ENCODE results near the gene ZNF280C.
A peak's percentile ranks its signal among the peaks of the same experiment; 100 is the strongest.
"Not testable (repeated sequence)": the region's sequence is repeated elsewhere in the genome, so short reads cannot be mapped to it uniquely, and the experiment has no call there.

The ZNF280C gene

GRCh38 chrX:130285069-130285620, 16.4 kb upstream of the ZNF280C start:
- Mint-ChIP-seq H3K27me3 (no peaks in the 10 kb centered on the region), H3K4me3 (no peak overlapping the region), H3K36me3 (ENCODE audit: insufficient read depth) (no peaks in the 10 kb centered on the region), H3K4me1 (no peaks in the 10 kb centered on the region), H3K9me3 (no peaks in the 10 kb centered on the region), H3K27ac (ENCODE audit: low read depth) (no peak overlapping the region)
- DNase-seq (ENCODE audit: low spot score in 2 of 2) = no peak
- ATAC-seq (replicated peaks; ENCODE audit: extremely low read depth, poor library complexity, severe bottlenecking) = no peak

- ATAC-seq (replicated peaks; ENCODE audit: extremely low read depth, poor library complexity, severe bottlenecking) (no peak), DNase-seq (ENCODE audit: low spot score in 2 of 2) (no peak)
- Mint-ChIP-seq H3K27ac (ENCODE audit: low read depth) (no peak overlapping the region), H3K4me1 (no peaks in the 10 kb centered on the region), H3K9me3 (no peaks in the 10 kb centered on the region), H3K36me3 (ENCODE audit: insufficient read depth) (no peaks in the 10 kb centered on the region), H3K4me3 (no peak overlapping the region), H3K27me3 (no peaks in the 10 kb centered on the region)
These were observed 13.5 kb upstream of the ZNF280C start for GRCh38 chrX:130282151-130282550.

- Mint-ChIP-seq H3K27me3 (no peaks in the 10 kb centered on the region), H3K36me3 (ENCODE audit: insufficient read depth) (no peaks in the 10 kb centered on the region), H3K4me1 (no peaks in the 10 kb centered on the region), H3K9me3 (no peaks in the 10 kb centered on the region), H3K27ac (ENCODE audit: low read depth) (no peak overlapping the region), H3K4me3 (no peak overlapping the region)
- no peak for DNase-seq (ENCODE audit: low spot score in 2 of 2)
- ATAC-seq (replicated peaks; ENCODE audit: extremely low read depth, poor library complexity, severe bottlenecking) = no peak
These were observed 12.2 kb upstream of the ZNF280C start for GRCh38 chrX:130280901-130281300.

- H3K27ac Mint-ChIP-seq (ENCODE audit: low read depth); H3K36me3 Mint-ChIP-seq (ENCODE audit: insufficient read depth); H3K27me3 Mint-ChIP-seq; ATAC-seq (replicated peaks; ENCODE audit: extremely low read depth, poor library complexity, severe bottlenecking); DNase-seq (ENCODE audit: low spot score in 2 of 2); H3K4me3 Mint-ChIP-seq; H3K4me1 Mint-ChIP-seq; H3K9me3 Mint-ChIP-seq: not testable (repeated sequence)
These were observed 3.6 kb upstream of the ZNF280C start for GRCh38 chrX:130272253-130272652.

- H3K4me1 Mint-ChIP-seq; H3K36me3 Mint-ChIP-seq (ENCODE audit: insufficient read depth); ATAC-seq (replicated peaks; ENCODE audit: extremely low read depth, poor library complexity, severe bottlenecking); H3K27ac Mint-ChIP-seq (ENCODE audit: low read depth); DNase-seq (ENCODE audit: low spot score in 2 of 2); H3K9me3 Mint-ChIP-seq; H3K27me3 Mint-ChIP-seq; H3K4me3 Mint-ChIP-seq: not testable (repeated sequence)
These were observed 692 bp upstream of the ZNF280C start for GRCh38 chrX:130269391-130269790.

- no peak for DNase-seq (ENCODE audit: low spot score in 2 of 2)
- no peak for ATAC-seq (replicated peaks; ENCODE audit: extremely low read depth, poor library complexity, severe bottlenecking)
- H3K27me3 Mint-ChIP-seq = no peaks in the 10 kb centered on the region
- peaks cover 7% of the 10 kb centered on the region for H3K36me3 Mint-ChIP-seq (ENCODE audit: insufficient read depth)
- peak overlapping the region; percentile 84 for H3K4me3 Mint-ChIP-seq
- peak overlapping the region; percentile 89 for H3K27ac Mint-ChIP-seq (ENCODE audit: low read depth)
- H3K4me1 Mint-ChIP-seq = no peaks in the 10 kb centered on the region
- H3K9me3 Mint-ChIP-seq = no peaks in the 10 kb centered on the region
These were observed 697 bp downstream of the ZNF280C start for GRCh38 chrX:130267956-130268448.

- Mint-ChIP-seq H3K4me1 (no peaks in the 10 kb centered on the region), H3K36me3 (ENCODE audit: insufficient read depth) (peaks cover 7% of the 10 kb centered on the region), H3K27ac (ENCODE audit: low read depth) (no peak overlapping the region), H3K27me3 (no peaks in the 10 kb centered on the region), H3K9me3 (no peaks in the 10 kb centered on the region), H3K4me3 (no peak overlapping the region)
- no peak for ATAC-seq (replicated peaks; ENCODE audit: extremely low read depth, poor library complexity, severe bottlenecking)
- no peak for DNase-seq (ENCODE audit: low spot score in 2 of 2)
These were observed 4.1 kb downstream of the ZNF280C start for GRCh38 chrX:130264573-130264972.

GRCh38 chrX:130263016-130263415, 5.7 kb downstream of the ZNF280C start:
- Mint-ChIP-seq H3K27ac (ENCODE audit: low read depth) (no peak overlapping the region), H3K9me3 (no peaks in the 10 kb centered on the region), H3K27me3 (no peaks in the 10 kb centered on the region), H3K4me3 (no peak overlapping the region), H3K4me1 (no peaks in the 10 kb centered on the region), H3K36me3 (ENCODE audit: insufficient read depth) (peaks cover 2% of the 10 kb centered on the region)
- no peak for DNase-seq (ENCODE audit: low spot score in 2 of 2)
- no peak for ATAC-seq (replicated peaks; ENCODE audit: extremely low read depth, poor library complexity, severe bottlenecking)

GRCh38 chrX:130262231-130262630, 6.5 kb downstream of the ZNF280C start:
- Mint-ChIP-seq H3K9me3 (no peaks in the 10 kb centered on the region), H3K36me3 (ENCODE audit: insufficient read depth) (no peaks in the 10 kb centered on the region), H3K27ac (ENCODE audit: low read depth) (no peak overlapping the region), H3K4me1 (no peaks in the 10 kb centered on the region), H3K27me3 (no peaks in the 10 kb centered on the region), H3K4me3 (no peak overlapping the region)
- no peak for ATAC-seq (replicated peaks; ENCODE audit: extremely low read depth, poor library complexity, severe bottlenecking)
- DNase-seq (ENCODE audit: low spot score in 2 of 2) = no peak

- Mint-ChIP-seq H3K4me1 (no peaks in the 10 kb centered on the region), H3K4me3 (no peak overlapping the region), H3K9me3 (no peaks in the 10 kb centered on the region), H3K36me3 (ENCODE audit: insufficient read depth) (no peaks in the 10 kb centered on the region), H3K27ac (ENCODE audit: low read depth) (no peak overlapping the region), H3K27me3 (no peaks in the 10 kb centered on the region)
- ATAC-seq (replicated peaks; ENCODE audit: extremely low read depth, poor library complexity, severe bottlenecking) = no peak
- no peak for DNase-seq (ENCODE audit: low spot score in 2 of 2)
These were observed 7.3 kb downstream of the ZNF280C start for GRCh38 chrX:130261296-130261893.

GRCh38 chrX:130260316-130260715, 8.4 kb downstream of the ZNF280C start:
- no peaks in the 10 kb centered on the region for H3K4me1 Mint-ChIP-seq
- no peak overlapping the region for H3K4me3 Mint-ChIP-seq
- ATAC-seq (replicated peaks; ENCODE audit: extremely low read depth, poor library complexity, severe bottlenecking) (no peak), DNase-seq (ENCODE audit: low spot score in 2 of 2) (no peak)
- no peaks in the 10 kb centered on the region for H3K27me3 Mint-ChIP-seq
- H3K9me3 Mint-ChIP-seq = no peaks in the 10 kb centered on the region
- no peaks in the 10 kb centered on the region for H3K36me3 Mint-ChIP-seq (ENCODE audit: insufficient read depth)
- H3K27ac Mint-ChIP-seq (ENCODE audit: low read depth) = no peak overlapping the region

- no peak overlapping the region for H3K27ac Mint-ChIP-seq (ENCODE audit: low read depth)
- H3K27me3 Mint-ChIP-seq = no peaks in the 10 kb centered on the region
- H3K4me1 Mint-ChIP-seq = peaks cover 23% of the 10 kb centered on the region
- no peak overlapping the region for H3K4me3 Mint-ChIP-seq
- peaks cover 2% of the 10 kb centered on the region for H3K36me3 Mint-ChIP-seq (ENCODE audit: insufficient read depth)
- no peak for ATAC-seq (replicated peaks; ENCODE audit: extremely low read depth, poor library complexity, severe bottlenecking)
- DNase-seq (ENCODE audit: low spot score in 2 of 2) = no peak
- no peaks in the 10 kb centered on the region for H3K9me3 Mint-ChIP-seq
These were observed 14.8 kb downstream of the ZNF280C start for GRCh38 chrX:130253916-130254315.

GRCh38 chrX:130251671-130252070, 17.0 kb downstream of the ZNF280C start:
- Mint-ChIP-seq H3K4me3 (no peak overlapping the region), H3K9me3 (no peaks in the 10 kb centered on the region), H3K36me3 (ENCODE audit: insufficient read depth) (peaks cover 2% of the 10 kb centered on the region), H3K4me1 (peaks cover 23% of the 10 kb centered on the region), H3K27me3 (no peaks in the 10 kb centered on the region), H3K27ac (ENCODE audit: low read depth) (no peak overlapping the region)
- no peak for DNase-seq (ENCODE audit: low spot score in 2 of 2)
- ATAC-seq (replicated peaks; ENCODE audit: extremely low read depth, poor library complexity, severe bottlenecking) = no peak
